GM19025 (cell line): ENCODE data around the gene ITGA2B.
A peak's percentile ranks its signal among the peaks of the same experiment; 100 is the strongest.
"Not testable (repeated sequence)": the region's sequence is repeated elsewhere in the genome, so short reads cannot be mapped to it uniquely, and the experiment has no call there.

Source experiments
- ATAC-seq: cut with Tn5 transposase; IDR thresholded peaks from one replicate; pipeline ENCODE4 v1.9.1; 2021; ENCODE audit warnings: mild to moderate bottlenecking, low read depth, moderate library complexity; ENCODE audit not compliant: unreplicated experiment

Gene ITGA2B

DNA sequence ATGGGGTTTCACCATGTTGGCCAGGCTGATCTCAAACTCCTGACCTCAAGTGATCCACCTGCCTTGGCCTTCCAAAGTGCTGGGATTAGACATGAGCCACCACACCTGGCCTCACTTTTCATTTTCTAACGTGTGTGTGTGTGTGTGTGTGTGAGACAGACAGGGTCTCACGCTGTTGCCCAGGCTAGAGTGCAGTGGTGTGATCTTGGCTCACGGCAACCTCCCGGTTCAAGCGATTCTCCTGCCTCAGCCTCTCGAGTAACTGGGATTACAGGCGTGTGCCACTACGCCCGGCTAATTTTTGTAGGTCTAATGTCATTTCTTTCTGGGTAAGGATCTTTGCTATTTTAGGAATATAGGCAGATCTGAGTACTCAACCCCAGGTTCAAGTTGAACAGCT, 4.7 kb upstream of the ITGA2B start:
- not testable (repeated sequence) for ATAC-seq

DNA sequence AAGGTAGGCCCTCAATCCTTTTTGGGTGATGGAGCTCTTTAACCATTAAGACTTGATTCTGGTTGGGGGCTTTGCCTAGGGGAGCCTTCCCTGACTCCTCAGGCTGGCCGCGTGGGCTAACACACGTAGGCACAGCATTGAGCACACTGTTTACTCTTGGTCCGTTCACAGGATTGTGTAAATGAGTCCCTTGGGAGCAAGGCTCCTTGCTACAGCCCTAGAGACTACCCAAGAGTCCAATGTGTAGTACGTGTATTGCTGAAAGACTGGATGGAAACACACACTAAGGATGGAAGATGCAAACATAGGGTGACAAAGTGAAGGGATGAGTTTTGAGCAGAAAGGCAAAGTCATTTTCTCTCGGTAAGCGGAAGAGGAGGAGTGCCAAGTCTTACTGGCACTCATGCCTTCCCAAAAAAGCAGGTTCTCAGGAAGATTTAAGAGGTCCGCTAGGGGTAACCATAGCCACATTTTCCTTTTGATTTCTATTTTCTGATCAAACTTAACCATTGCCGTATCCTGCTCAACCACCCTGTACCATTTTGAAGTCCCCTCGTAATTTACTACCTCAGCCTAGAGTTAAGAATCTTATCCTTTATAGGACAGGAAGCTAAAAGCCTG, 911 bp upstream of the ITGA2B start:
- no peak for ATAC-seq

DNA sequence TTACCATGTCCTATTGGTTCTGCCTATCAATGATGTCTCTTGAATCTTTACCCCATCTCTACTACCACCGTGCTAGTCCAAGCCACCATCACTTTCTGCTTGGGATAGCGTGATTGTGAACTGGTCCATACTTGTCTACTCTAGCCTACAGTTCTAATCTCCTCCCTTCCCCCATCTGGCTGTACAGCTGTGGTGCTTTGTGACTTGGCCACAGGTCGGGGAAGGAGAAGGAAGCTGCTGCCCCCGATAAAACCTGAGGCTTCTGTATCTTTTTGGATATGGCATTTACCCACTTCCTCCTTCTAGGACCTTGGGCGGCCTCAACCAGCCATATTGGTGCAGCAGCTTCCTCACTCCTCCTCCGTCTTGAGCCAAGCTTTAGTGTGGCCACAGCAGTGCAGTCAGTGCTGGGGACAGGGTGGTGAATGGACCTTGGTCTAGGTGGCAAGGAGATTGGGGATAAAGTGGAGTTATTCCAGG, 314 bp upstream of the ITGA2B start:
- no peak for ATAC-seq

DNA sequence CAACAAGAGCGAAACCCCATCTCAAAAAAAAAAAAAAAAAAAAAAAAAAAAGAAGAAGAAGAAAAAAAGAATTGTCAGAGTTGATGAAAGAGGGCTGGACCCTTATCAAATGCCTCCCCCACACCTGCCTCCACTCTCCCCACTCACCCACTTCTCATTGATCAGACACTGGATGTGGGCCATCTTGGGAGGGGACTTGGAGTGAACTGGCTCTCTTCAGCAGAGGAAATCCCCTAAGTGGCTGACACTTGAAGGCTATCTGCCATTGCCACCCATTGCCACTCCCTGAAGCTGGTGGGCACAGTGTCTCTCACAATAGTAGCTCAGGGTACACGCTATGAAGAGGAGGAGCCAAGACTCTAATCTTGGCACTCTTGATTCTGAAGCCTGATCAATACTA, 1.6 kb downstream of the ITGA2B start:
- no peak for ATAC-seq

DNA sequence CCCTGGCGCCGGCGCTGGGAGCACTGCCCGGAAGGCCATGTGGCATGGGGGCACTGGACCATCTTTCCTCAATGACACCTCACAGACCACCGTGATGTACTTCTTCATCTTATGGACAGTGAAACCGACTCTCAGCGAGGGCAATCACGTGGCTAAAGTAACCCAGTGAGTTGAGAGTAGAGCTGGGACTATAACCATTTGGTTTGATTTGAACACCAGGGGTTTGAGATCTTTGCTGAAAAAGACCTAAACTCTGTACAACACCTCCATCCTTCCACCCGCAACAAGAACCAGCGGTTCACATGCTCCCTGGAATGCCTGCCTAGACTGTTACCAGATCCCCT, 3.3 kb downstream of the ITGA2B start:
- ATAC-seq, result no peak

DNA sequence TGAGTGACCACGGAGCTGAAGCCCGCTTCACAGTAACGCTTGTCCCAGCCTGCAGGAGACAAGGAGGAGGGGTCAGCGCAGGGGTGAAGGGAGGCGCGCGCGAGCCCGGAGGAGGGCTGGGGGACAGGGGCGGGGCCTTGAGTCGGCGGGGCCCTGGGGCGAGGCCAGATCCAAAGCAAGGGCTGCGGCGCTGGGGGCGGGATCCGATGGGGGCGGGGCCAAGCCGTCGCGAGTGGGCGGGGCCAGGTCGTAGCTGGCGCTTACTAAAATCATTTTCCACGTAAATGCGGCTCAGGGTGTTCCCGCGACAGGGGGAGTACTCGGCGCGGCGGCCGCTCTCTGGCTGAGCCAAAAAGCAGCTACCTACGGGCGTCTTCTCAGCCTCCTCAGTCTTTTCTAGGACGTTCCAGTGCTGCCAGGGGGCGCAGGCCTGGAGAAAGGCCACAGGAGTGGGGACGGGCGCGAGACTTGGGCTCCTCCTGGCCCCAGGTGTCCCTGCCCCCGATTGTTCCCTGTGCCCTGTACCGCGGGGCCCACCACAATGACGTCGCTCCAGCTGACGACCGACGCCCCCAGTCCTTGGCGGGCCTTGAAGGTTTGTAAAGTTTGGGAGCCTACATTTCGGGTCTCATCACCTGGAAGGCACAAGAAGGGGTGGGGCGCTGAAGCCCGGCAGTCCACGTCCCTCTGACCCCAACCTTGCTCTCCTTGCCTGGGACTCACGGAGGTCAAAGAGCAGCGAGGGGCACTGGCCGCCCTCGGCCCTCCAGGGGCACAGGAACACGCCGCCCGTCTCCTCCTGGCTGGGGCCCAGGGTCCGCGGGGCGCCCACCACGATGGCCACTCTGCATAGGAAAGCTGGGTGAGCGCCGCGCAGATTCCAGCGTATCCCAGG, 3.9 kb downstream of the ITGA2B start:
- peak; percentile 55 for ATAC-seq

DNA sequence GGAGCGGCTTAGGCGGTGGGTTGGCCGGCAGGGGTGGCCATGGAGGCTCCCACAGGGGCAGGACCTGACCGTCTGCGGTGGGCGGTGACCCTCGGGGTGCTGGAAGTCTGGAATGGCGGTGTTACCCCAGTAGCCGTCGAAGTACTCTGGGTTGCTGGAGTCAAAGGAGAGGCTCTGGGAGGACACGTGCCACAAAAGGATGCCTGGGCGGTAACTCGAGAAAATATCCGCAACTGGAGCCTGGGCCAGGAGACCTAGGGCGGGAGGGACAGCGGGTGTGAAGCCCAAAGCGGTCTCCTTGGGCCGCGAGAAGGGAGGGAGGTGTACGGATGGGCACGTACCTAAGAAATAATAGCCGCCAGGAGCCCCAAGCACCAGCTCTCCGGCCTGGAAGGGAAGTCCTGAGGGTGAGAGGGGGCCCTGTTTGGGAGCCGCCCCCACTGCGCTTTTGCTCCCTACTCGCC, 4.6 kb downstream of the ITGA2B start:
- no peak for ATAC-seq

DNA sequence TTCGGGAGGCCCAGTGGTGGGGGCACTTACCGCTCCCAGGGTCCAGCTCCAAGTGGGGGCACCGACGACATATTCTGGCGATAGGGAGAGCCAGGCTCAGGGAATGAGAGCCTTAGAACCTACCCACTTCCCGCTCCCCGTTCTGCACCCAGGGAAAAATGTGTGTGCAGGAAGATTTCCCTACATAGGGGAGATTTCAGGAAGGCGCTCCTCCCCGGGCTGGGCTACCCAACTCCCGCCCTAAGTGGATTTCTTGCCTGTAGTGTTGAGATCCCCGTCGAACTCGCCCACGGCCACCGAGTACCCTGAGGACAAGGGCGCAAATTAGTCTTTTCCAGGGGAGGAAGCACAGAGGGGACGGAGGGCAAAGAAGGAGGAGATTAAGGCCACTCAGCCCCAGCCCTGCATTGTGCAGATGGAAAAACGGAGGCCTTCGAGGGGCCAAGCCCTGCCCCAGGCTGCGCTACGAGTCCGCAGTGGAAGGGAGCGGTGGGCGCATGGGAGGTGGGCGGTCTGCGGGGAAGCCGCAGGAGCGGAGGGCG, 5.1 kb downstream of the ITGA2B start:
- ATAC-seq, result no peak

DNA sequence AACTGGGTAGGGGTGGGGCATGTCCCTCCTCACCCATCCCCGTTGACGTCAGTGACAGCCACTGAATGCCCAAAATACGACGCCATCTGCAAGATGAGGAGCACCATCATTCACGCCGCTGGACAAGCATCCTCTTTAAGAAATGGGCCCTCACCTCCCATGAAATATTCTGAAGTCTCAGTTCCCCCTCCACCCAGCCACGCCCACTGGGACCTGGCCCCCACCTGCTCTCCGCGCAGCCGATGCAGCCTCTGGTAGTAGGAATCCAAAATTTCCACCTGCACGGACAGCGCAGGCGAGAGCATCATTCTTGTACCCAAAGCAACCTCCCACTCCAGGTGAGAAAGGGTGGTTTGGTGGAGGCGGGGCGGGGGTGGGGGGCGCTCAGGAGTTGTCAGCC, 5.6 kb downstream of the ITGA2B start:
- no peak for ATAC-seq

DNA sequence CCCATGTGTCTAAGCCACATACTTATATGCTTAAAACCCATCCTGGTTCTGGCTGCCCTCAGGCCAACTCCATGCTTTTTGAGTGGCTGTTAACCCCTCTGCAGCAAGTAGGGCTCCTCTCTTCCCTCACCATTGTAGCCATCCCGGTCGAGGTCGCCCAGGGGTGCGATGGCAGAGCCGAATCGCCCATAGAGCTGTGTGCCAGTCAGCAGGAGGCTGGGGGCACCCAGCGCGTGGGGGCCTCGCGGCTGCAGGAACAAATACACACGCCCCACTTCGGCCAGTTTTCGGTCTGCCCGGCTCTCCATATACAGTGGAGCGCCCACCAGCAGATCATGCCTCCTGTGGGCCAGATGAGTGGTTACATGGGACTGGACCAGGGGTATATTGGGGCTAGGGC, 6.1 kb downstream of the ITGA2B start:
- no peak for ATAC-seq

DNA sequence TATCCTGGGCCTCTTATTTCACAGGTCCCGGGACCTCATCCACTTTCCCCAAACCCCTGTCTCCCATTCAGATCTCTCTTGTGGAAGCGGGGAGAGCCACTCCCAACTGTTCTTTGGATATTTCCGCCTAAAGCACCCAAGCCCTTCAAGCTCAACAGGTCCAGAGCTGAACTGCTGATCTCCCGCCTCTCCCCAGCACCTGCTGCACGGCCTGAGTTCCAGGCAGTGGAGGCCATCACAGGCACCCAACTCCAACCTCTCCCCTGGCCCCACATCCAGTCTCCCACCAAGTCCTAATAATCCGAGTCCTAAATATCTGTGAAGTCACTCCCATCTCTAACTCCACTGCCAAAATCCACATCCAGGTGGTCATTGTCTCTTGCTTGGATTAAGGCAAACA, 6.5 kb downstream of the ITGA2B start:
- no peak for ATAC-seq

DNA sequence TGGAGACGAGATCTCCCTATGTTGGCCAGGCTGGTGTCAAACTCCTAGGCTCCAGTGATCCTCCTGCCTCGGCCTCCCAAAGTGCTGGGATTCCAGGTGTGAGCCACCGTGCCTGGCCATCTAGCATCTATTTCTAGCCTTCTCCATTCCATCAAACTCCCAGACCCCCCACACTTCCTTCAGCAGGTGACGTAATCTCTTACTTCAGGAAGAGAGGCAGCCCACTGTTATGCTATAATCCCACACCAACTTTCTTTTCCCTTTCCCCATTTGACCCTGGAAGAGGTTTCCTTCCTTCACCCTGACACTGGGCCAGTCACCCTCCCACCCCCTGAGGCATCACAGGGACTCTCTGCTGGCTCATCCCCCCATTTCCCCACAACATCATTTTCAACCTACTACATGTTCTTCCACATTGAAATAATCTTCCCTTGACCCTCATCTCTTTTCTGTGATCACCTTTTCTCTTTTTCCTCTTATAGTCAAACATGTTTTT, 7.6 kb downstream of the ITGA2B start:
- no peak for ATAC-seq

DNA sequence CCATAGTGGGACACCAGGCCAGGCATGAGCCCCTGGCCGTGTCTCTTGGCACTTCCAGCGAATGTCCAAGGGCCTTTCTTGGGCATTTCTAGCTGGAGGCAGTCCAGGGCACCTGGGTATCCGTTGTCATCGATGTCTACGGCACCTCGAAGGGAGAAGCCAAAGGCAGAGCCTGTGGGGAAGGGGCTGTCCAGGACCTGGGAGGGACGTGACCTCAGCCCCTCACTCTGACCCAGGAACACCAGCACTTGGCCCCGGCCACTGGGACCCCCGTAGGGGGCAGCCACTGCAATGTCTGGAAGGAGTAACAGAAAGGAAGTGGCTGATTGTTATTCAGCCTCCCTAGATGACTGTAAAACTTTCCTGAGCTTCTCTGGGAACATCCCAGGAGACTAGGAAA, 8.7 kb downstream of the ITGA2B start:
- ATAC-seq, result no peak

DNA sequence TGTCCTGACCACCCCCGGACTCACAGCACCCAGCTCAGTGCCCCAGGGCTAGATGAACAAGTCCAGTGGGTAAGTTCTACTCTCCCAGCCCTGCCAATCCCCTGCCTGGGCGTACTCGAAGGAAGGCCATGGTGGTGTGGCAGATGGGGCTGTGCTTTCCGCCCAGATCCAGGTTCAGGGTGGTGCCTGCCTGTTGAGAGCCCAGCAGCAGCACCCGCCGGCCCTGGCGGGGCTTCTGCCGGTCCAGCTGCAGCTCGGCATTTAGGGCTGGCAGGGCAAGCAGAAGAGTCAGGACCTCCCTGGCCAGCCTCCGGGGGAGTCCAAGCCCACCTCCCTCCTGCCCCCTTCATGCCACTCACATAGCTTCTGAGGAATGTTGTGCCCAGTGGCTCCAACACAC, 9.6 kb downstream of the ITGA2B start:
- ATAC-seq, result no peak

DNA sequence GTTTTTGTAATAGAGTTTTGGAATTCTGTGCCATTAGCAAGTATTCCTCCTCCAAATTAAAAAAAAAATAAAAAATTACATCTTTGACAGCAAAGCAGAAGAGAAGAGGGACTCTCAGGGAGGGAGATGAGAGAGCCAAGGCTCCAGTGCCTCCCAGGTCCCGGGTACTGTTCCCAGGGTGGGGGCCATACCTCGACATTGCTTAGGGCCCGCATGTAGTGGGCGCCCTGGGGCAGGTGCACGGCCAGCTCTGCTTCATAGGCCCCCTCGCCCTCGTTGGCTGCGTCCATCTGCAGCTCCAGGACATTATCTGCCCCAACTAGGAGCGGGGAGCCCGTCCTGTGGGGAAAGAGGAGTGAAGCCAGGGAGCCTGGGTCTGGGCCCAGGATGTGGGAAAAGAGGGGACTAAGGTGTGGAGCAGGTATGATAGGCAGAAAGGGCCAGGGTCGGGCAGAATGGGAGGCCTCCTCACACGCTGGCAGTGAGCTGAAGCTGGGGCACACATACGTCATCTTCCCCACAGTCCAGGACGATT, 11.2 kb downstream of the ITGA2B start:
- ATAC-seq, result no peak

DNA sequence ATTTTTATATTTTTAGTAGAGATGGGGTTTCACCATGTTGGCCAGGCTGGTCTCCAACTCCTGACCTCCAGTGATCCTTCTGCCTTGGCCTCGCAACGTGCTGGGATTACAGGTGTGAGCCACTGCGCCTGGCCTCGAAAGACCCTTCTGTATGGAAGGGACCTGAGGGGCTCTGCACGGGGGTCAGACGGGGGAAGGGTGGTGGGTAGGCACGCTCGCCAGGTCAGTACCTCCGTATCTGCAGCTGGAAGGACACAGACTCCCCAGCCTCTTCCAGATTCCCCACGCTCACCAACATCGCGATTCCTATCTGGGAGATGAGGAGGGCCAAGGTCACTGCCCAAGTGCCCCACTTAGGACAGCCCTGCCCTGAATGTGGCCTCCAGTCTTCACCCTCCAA, 12.7 kb downstream of the ITGA2B start:
- ATAC-seq, result no peak

DNA sequence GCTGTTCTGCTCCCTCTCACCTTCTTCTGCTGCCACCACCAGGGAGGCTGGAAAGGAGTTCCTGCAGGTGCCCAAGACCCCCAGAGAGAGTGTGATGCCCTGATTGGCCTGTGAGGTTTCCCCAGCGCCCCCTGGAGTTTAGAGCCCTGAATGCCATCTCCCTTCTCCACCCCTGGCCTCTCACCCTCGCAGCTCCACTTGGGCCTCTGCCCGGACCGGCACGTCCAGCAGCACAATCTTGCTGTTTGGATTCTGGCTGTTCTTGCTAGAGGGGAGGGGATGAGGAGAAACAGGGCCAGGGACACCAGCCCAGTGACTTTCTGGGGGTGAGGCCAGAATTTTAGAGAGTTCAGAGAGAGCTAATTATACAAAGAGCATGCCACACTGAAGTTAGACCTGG, 13.3 kb downstream of the ITGA2B start:
- no peak for ATAC-seq

DNA sequence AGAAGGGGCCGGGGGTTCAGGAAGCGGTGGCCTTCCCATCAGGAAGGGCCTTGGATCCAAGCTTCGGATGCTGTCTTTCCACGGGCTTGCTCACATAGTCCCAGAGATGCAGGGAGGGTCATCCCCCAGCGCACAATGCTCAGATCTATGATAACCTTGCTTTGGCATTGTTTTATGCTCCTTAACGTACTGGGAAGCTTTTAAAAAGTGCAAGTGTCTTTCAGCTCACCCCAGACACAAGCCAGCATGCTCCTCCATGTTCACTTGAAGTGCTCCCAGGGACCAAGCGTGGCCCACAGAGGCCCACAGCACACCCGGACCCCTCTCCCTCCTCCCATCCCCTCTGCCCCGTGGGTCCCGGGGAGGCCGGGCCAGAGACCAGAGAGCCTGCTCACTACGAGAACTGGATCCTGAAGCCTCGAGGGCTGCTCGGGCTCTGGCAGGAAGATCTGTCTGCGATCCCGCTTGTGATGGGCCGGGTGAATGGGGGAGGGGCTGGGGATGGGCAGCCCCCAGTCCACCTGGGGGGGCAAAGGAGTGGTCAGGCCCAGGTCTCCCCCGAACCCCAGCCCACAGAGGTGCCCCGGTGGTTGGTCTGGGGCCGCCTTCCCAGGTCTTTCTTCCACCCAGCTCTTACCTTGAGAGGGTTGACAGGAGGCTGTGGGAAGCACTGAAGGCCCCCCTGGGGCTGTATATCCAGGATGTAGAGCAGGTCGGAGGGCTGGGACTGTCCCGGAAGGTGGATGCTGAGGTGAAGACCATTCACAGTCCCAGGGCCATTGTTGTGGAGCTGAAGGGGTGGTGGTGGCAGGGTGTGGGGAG, 14.0 kb downstream of the ITGA2B start:
- no peak for ATAC-seq

DNA sequence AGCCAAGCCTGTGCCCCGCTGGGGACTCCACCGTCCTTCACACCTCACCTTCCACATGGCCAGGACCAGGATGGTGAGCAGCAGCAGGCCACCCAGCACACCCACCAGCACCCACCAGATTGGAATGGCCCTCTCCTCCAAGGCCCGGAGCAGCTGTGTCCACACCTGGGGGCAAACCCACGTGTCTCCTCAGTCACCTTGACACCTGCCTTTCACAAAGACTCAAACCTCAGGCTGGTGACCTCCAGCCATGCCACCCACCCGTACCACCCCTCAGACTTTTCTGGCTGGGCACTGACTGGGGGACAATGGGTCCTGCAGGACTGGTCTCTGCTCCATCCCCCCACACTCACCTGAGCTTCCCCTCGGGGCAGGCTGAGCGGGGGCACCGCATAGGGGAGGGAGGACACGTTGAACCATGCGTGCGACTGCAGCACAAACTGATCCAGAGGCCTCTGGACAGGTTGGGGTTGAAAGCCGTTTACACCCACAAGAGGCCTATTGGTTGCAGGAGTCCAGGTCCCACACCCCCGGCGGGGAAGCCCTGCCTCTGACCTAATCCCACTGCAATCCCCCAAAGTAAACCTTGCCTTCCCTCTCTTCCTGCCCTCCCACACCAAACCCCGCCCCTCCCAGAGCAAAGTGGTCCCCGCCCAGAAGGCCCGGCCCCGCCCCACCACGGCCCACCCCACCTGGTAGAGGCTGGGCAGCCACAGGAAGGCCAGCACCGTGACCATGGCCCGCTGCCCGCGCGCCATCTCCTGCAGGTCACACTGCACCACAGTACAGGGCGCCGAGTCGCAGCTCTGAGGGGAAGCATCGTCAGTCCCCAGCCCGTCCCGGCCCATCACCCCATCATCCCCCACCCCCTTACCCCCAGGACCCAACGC, 14.9 kb downstream of the ITGA2B start:
- no peak for ATAC-seq
